ENCODE results near the gene LONP1. TPM values are rescaled to one million over a fixed set of nuclear protein-coding genes. Genes with fewer than 3 reads are reported as not detected.

LONP1 gene
- total RNA-seq, 4 donors from 2014 or later: 42.1 to 57.4 (median 47.7) TPM

GRCh38 chr19:5644037-5644436, 75.9 kb downstream of the LONP1 start:
- Histone ChIP-seq H3K36me3 (peaks cover 65% of the 10 kb centered on the region), H3K27ac (no peak overlapping the region), H3K9me3 (no peaks in the 10 kb centered on the region), H3K27me3 (no peaks in the 10 kb centered on the region), H3K4me1 (peaks cover 13% of the 10 kb centered on the region), H3K4me3 (no peak overlapping the region)
- DNase-seq (ENCODE audit: low spot score in 2 of 2): no peak
- no peak for TF ChIP-seq POLR2A (IDR thresholded peaks at IDR 0.05)
- no peak for TF ChIP-seq EP300 (IDR thresholded peaks at IDR 0.05)
- no peak for TF ChIP-seq POLR2AphosphoS5 (IDR thresholded peaks at IDR 0.05)
- TF ChIP-seq CTCF (IDR thresholded peaks at IDR 0.05): no peak
- WGBS: 75% methylated on average over 2 of the region's 2 CpGs

GRCh38 chr19:5643060-5643459, 76.9 kb downstream of the LONP1 start:
- Histone ChIP-seq H3K27me3 (no peaks in the 10 kb centered on the region), H3K27ac (no peak overlapping the region), H3K9me3 (no peaks in the 10 kb centered on the region), H3K4me1 (peaks cover 13% of the 10 kb centered on the region), H3K36me3 (peaks cover 59% of the 10 kb centered on the region), H3K4me3 (no peak overlapping the region)
- peak in 1 of 2 donors; percentile 10 for DNase-seq (ENCODE audit: low spot score in 2 of 2)
- 78% methylated on average over 4 of the region's 4 CpGs for WGBS
- no peak for TF ChIP-seq POLR2AphosphoS5 (IDR thresholded peaks at IDR 0.05)
- no peak for TF ChIP-seq POLR2A (IDR thresholded peaks at IDR 0.05)
- no peak for TF ChIP-seq EP300 (IDR thresholded peaks at IDR 0.05)
- no peak for TF ChIP-seq CTCF (IDR thresholded peaks at IDR 0.05)

GRCh38 chr19:5642204-5642603, 77.7 kb downstream of the LONP1 start:
- no peak overlapping the region for H3K4me3 ChIP-seq
- H3K36me3 ChIP-seq: peaks cover 50% of the 10 kb centered on the region
- no peak overlapping the region for H3K27ac ChIP-seq
- 92% methylated on average over 2 of the region's 2 CpGs for WGBS
- peaks cover 20% of the 10 kb centered on the region for H3K4me1 ChIP-seq
- TF ChIP-seq CTCF (IDR thresholded peaks at IDR 0.05) (no peak), POLR2A (IDR thresholded peaks at IDR 0.05) (no peak), EP300 (IDR thresholded peaks at IDR 0.05) (no peak), POLR2AphosphoS5 (IDR thresholded peaks at IDR 0.05) (no peak)
- no peaks in the 10 kb centered on the region for H3K9me3 ChIP-seq
- H3K27me3 ChIP-seq: no peaks in the 10 kb centered on the region
- DNase-seq (ENCODE audit: low spot score in 2 of 2): no peak

Other genes with a start within 250 kb of the LONP1 start
- gene TINCR, start 152.2 kb downstream of the LONP1 start, total RNA-seq: 100 to 1,000 TPM; 173 to 255 (median 185) TPM
- 100 to 1,000 TPM in 1 of 4 donors, 10 to 100 TPM in 3; 22.9 to 105 (median 28.8) TPM for gene SAFB2, start 97.4 kb downstream of the LONP1 start, total RNA-seq
- gene SAFB, start 97.1 kb downstream of the LONP1 start, total RNA-seq: 100 to 1,000 TPM in 1 of 4 donors, 10 to 100 TPM in 3; 46.3 to 181 (median 63.7) TPM
- gene MICOS13, start 39.6 kb downstream of the LONP1 start, total RNA-seq: 10 to 100 TPM; 37.2 to 67.1 (median 58.1) TPM
- gene HSD11B1L, start 39.1 kb downstream of the LONP1 start, total RNA-seq: 10 to 100 TPM; 11.6 to 19.0 (median 15.1) TPM
- 100 to 1,000 TPM; 420 to 822 (median 688) TPM for gene RPL36, start 29.9 kb downstream of the LONP1 start, total RNA-seq
- gene CATSPERD, start 491 bp upstream of the LONP1 start, total RNA-seq: under 1 TPM in 1 of 4 donors, not detected in 3; 0.24 TPM
- gene PRR22, start 64.6 kb upstream of the LONP1 start, total RNA-seq: 1 to 10 TPM; 2.0 to 5.1 (median 3.6) TPM
- 10 to 100 TPM; 28.8 to 58.5 (median 43.8) TPM for gene DUS3L, start 71.0 kb upstream of the LONP1 start, total RNA-seq
- gene NRTN, start 84.9 kb upstream of the LONP1 start, total RNA-seq: 1 to 10 TPM; 3.7 to 9.1 (median 6.6) TPM
- gene FUT6, start 119.6 kb upstream of the LONP1 start, total RNA-seq: 1 to 10 TPM in 1 of 4 donors, under 1 TPM in 1, not detected in 2; 0.25 to 1.4 TPM
- gene FUT3, start 131.3 kb upstream of the LONP1 start, total RNA-seq: 1 to 10 TPM in 3 of 4 donors, under 1 TPM in 1; 0.93 to 3.6 (median 1.4) TPM
- gene FUT5, start 150.4 kb upstream of the LONP1 start, total RNA-seq: under 1 TPM in 1 of 4 donors, not detected in 3; 0.23 TPM
- 100 to 1,000 TPM in 3 of 4 donors, 10 to 100 TPM in 1; 80.9 to 245 (median 174) TPM for gene NDUFA11, start 183.6 kb upstream of the LONP1 start, total RNA-seq
- 10 to 100 TPM in 2 of 4 donors, 1 to 10 TPM in 2; 7.4 to 15.4 (median 12.0) TPM for gene VMAC, start 184.7 kb upstream of the LONP1 start, total RNA-seq
- 10 to 100 TPM in 2 of 4 donors, 1 to 10 TPM in 2; 7.2 to 36.5 (median 10.0) TPM for gene CAPS, start 194.1 kb upstream of the LONP1 start, total RNA-seq